Activated B cell treated with CpG ODN at 0.5 μM for 24 hours (primary cell): ENCODE data around the gene GNAI3. TPM values are rescaled to one million over a fixed set of nuclear protein-coding genes. Genes with fewer than 3 reads are reported as not detected.

Experiments used
- ATAC-seq: fragments of 200-7000 bp; cut with Tn5 transposase; one replicate; pipeline ENCODE4 v1.10.0; 2021; ENCODE audit warnings: low read depth, mild to moderate bottlenecking, moderate library complexity
- CTCF ChIA-PET: fragments of 350-600 bp; sonication (Branson Sonifier 250); formaldehyde crosslinking; loops from one replicate; lab custom pipeline; 2021; ENCODE audit warnings: antibody characterized with exemption; lab: Charles Lee
- POLR2A ChIA-PET: fragments of 350-600 bp; sonication (Branson Sonifier 250); formaldehyde crosslinking; loops from one replicate; lab custom pipeline; 2021; ENCODE audit warnings: antibody characterized with exemption; lab: Charles Lee
- DNase-seq: peaks from one replicate; pipeline ENCODE4 v3.0.0; 2022
- H3K27ac Mint-ChIP-seq: one replicate; pipeline ENCODE4 v1.8.0; 2020; ENCODE audit warnings: mixed read lengths
- H3K27me3 Mint-ChIP-seq: one replicate; pipeline ENCODE4 v1.8.0; 2021; ENCODE audit warnings: mixed read lengths
- H3K36me3 Mint-ChIP-seq: one replicate; pipeline ENCODE4 v1.8.0; 2021; ENCODE audit warnings: low read depth, mixed read lengths
- H3K4me1 Mint-ChIP-seq: one replicate; pipeline ENCODE4 v1.8.0; 2021; ENCODE audit warnings: mixed read lengths
- H3K4me3 Mint-ChIP-seq: one replicate; pipeline ENCODE4 v1.8.0; 2020; ENCODE audit warnings: mild to moderate bottlenecking, mixed read lengths
- H3K9me3 Mint-ChIP-seq: one replicate; pipeline ENCODE4 v1.8.0; 2020; ENCODE audit warnings: mixed read lengths
- intact Hi-C: fragments of 100-400 bp; cut with micrococcal nuclease; formaldehyde crosslinking; loops from one replicate; pipeline ENCODE4 v1.15.1; 2024
- total RNA-seq: library from RNA; stranded (reverse); gene quantifications from 2 replicates; pipeline ENCODE4 v1.2.3, GENCODE V29; 2022
- TF ChIP-seq, protein P1 (sequence below): fragments of 200-600 bp; IDR thresholded peaks from one replicate; pipeline ENCODE4 v1.8.0; 2022; ENCODE audit warnings: antibody characterized with exemption, mild to moderate bottlenecking

The GNAI3 gene
- total RNA-seq, 1 donor from 2014 or later = 8.4 TPM

DNA sequence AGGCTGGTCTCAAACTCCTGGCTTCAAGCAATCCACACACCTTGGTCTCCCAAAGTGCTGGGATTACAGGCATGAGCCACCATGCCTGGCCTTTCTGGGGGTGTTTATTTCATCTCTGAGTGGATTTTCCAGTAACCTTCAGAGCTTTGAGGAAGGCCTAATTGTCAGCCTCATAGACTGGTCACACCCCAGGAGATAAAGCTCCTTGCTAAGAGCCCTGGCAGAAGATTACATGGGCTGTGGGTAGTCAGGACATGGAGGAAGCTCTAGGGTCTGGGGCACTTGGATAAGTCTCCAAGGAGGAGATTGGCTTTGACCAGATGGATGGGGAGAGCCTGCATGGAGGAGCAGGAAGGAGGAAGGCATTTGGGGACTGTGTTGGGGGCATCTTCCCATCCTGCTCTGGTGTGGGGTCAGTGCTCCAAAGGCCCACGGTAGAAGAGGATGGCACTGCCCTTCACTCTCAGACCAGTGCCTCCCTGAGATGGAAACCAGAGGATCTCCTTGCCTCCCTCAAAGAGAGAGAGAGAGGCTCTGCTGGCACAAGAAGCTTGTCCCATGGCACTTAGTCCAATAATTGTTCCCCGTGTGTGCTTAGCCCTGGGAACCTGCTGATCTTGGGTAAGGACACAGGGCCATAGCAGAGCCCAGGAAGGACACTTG is 92.8 kb downstream of the GNAI3 start:
- TF ChIP-seq, protein P1, sequence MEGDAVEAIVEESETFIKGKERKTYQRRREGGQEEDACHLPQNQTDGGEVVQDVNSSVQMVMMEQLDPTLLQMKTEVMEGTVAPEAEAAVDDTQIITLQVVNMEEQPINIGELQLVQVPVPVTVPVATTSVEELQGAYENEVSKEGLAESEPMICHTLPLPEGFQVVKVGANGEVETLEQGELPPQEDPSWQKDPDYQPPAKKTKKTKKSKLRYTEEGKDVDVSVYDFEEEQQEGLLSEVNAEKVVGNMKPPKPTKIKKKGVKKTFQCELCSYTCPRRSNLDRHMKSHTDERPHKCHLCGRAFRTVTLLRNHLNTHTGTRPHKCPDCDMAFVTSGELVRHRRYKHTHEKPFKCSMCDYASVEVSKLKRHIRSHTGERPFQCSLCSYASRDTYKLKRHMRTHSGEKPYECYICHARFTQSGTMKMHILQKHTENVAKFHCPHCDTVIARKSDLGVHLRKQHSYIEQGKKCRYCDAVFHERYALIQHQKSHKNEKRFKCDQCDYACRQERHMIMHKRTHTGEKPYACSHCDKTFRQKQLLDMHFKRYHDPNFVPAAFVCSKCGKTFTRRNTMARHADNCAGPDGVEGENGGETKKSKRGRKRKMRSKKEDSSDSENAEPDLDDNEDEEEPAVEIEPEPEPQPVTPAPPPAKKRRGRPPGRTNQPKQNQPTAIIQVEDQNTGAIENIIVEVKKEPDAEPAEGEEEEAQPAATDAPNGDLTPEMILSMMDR = no peak
- no peak overlapping the region for H3K27ac Mint-ChIP-seq
- DNase-seq (no peak), ATAC-seq (no peak)
- no peak overlapping the region for H3K4me3 Mint-ChIP-seq
- no peaks in the 10 kb centered on the region for H3K36me3 Mint-ChIP-seq
- no peaks in the 10 kb centered on the region for H3K9me3 Mint-ChIP-seq
- H3K27me3 Mint-ChIP-seq = no peaks in the 10 kb centered on the region
- intact Hi-C loops = loop anchor here (10.0 kb wide), 1 partner anchor 854 kb away; no protein-coding TSS in a partner anchor
- H3K4me1 Mint-ChIP-seq = peaks cover 19% of the 10 kb centered on the region
- ChIA-PET POLR2A (interaction anchor here (0.6 to 1.6 kb wide), 3 partner anchors 17 to 394 kb away, joined by 3 to 16 read pairs (median 7); partner anchors contain the start of genes GNAI3 and STRIP1), CTCF (interaction anchor here (0.6 to 6.6 kb wide), 28 partner anchors 10 to 370 kb away, joined by 3 to 103 read pairs (median 4); partner anchors contain the start of genes AHCYL1, AMPD2, EPS8L3 and GNAI3)

DNA sequence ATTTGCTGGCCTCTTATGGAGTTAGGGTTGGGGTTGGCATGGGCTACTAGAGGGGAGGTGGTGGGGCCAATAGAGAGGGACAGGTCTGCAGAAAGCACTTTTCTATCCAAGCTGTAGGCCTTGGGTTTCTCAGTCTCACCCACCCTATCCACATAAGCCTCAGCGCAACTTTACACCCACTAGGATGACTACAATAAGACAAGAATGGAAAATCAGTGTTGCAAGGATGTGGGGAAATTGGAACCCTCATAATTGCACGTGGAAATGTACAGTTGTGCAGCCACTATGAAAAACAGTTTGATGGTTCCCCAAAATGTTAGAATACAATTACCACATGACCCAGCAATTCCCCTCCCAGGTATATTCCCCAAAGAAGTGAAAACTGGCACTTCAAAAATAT is 93.4 kb downstream of the GNAI3 start:
- ChIA-PET POLR2A (no interaction called here), CTCF (interaction anchor here (1.0 to 6.6 kb wide), 7 partner anchors 9 to 342 kb away, joined by 3 to 103 read pairs (median 52); partner anchors contain the start of gene AHCYL1)
- Mint-ChIP-seq H3K9me3 (no peaks in the 10 kb centered on the region), H3K36me3 (no peaks in the 10 kb centered on the region), H3K27ac (no peak overlapping the region), H3K4me3 (no peak overlapping the region), H3K27me3 (no peaks in the 10 kb centered on the region), H3K4me1 (peaks cover 19% of the 10 kb centered on the region)
- intact Hi-C loops = loop anchor here (10.0 kb wide), 1 partner anchor 853 kb away; no protein-coding TSS in a partner anchor
- TF ChIP-seq, protein P1 = no peak
- ATAC-seq (no peak), DNase-seq (no peak)

DNA sequence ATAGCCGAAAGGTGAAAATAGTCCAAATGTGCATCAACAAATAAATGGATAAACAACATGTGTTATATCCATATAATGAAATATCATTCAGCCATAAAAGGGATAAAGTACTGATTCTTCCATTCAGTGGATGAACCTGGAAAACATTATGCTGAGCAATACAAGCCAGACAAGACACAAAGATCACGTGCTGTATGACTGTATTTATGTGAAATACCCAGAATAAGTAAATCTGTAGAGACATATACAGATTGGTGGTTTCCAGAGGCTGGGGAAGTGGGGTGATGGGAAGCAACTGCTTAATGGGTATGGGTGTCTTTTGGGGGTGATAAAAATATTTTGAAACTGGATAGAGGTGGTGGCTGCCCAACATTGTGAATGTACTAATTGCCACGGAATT is 94.2 kb downstream of the GNAI3 start:
- Mint-ChIP-seq H3K36me3 (no peaks in the 10 kb centered on the region), H3K27ac (no peak overlapping the region), H3K27me3 (no peaks in the 10 kb centered on the region), H3K4me3 (no peak overlapping the region), H3K9me3 (no peaks in the 10 kb centered on the region), H3K4me1 (peaks cover 19% of the 10 kb centered on the region)
- TF ChIP-seq, protein P1 = no peak
- intact Hi-C loops = loop anchor here (1.0 to 10.0 kb wide), 6 partner anchors 9 to 852 kb away; partner anchors contain the start of genes AHCYL1 and GSTM1
- CTCF ChIA-PET = interaction anchor here (0.6 to 3.6 kb wide), 10 partner anchors 10 to 342 kb away, joined by 3 to 14 read pairs (median 6); partner anchors contain the start of genes AHCYL1 and GSTM1
- POLR2A ChIA-PET = interaction anchor here (0.8 kb wide), 1 partner anchor 12 kb away, joined by 3 read pairs; no protein-coding TSS in a partner anchor
- DNase-seq (no peak), ATAC-seq (no peak)

DNA sequence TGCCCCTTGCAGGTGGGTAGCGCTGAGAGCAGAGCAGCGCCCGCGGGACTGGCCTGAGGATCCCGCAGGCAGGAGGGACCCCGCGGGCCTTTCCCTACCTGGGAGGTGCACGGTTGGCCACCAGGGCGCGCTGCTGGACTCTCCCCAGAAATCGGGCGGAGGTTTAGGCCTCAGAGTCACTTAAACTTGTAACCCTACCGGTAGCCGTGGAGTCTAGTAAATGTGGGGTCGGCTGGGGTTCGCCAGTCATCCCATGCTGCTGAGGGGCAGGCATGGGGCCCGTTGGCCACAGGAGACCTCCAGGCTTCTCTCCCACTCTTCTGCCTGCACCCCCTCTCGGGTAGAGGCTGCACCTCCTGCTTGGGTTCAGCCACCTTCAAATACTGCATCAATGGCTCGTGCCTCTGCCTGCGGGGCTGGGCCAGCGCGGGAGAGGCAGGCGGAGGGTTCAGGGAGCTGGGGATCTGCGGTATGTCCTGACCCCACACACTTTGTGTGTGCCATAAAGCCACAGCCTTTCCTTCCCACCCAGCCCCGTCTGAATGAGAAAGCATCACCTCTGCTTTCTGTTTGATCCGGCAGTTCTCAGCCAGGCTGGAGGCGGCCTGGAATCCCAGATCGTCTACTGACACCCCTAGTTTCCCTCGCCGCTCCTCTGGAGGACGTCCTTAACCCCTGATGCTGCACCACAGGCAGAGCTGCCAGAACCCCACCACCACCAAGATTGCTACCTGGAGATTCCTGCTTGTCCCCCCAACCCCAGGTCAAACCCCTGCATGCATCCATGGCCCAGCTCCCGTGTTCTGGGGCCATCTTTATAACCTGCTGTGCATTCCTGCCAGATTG is 95.2 kb downstream of the GNAI3 start:
- Mint-ChIP-seq H3K4me3 (peak overlapping the region; percentile 24), H3K4me1 (peaks cover 19% of the 10 kb centered on the region), H3K9me3 (no peaks in the 10 kb centered on the region), H3K36me3 (no peaks in the 10 kb centered on the region), H3K27ac (no peak overlapping the region), H3K27me3 (peaks cover 2% of the 10 kb centered on the region)
- intact Hi-C loops = loop anchor here (1.0 to 10.0 kb wide), 6 partner anchors 8 to 851 kb away; partner anchors contain the start of genes AHCYL1 and GSTM1
- ATAC-seq (peak; percentile 90), DNase-seq (peak; percentile 81)
- POLR2A ChIA-PET = interaction anchor here (0.7 to 0.8 kb wide), 3 partner anchors 11 to 129 kb away, joined by 3 read pairs; no protein-coding TSS in a partner anchor
- TF ChIP-seq, protein P1 = peak; percentile 95
- CTCF ChIA-PET = interaction anchor here (0.6 to 3.6 kb wide), 9 partner anchors 9 to 341 kb away, joined by 3 to 14 read pairs (median 6); partner anchors contain the start of genes AHCYL1 and GSTM1
